Kidney glomerular epithelial cell (primary cell): Measurements from ENCODE around the gene NCOA6.

Experiments used
- DNase-seq: peaks from one replicate; lab custom pipeline; 2025; lab: John Stamatoyannopoulos, UW

The NCOA6 gene

DNA sequence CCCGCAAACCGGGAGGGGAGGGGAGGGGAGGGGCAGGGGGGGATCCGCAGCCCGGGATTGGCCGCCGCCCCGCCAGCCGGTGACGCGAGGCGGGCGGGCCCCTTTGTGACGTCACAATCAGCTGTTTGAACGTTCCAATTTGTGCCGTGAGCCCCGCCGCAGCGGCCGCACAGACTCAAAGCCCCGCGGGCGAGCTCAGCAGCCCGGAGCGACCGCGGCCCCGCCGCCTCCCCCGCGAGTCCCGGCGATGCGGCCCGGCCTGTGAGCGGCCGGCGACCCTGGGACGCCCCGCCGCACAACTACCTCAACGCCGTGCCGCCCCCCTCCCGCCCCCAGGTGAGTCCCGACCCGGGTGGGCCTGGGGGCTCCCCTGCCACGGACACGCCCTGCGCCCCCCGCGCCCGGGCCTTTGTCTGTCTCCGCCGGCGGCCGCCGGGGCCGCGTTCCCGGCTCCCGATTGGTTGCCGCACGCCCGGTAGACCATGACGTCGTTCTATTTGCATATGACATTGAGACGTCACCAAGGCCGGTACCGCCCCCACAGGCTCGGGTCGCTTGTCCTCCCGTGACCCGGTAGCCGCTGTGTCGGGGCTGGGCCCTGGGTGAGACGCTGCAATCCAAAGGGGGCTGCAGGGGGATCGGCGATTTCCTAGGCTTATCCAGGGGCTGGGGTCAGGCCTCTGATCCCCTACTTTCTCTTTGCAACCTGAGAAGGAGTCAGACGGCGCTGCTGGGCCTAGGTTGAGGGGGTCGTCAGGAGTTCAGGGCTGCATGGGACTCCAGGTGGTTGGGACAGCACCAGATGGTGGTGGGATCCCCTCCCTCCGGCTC lies 121.1 kb downstream of the NCOA6 start, which contains the start of gene TP53INP2:
TP53INP2 (plus strand) TSS at position 168 of the 831 bp plus-strand sequence. CDS start 4,396 bp downstream, outside the sequence.
- DNase-seq, result peak; percentile 59

DNA sequence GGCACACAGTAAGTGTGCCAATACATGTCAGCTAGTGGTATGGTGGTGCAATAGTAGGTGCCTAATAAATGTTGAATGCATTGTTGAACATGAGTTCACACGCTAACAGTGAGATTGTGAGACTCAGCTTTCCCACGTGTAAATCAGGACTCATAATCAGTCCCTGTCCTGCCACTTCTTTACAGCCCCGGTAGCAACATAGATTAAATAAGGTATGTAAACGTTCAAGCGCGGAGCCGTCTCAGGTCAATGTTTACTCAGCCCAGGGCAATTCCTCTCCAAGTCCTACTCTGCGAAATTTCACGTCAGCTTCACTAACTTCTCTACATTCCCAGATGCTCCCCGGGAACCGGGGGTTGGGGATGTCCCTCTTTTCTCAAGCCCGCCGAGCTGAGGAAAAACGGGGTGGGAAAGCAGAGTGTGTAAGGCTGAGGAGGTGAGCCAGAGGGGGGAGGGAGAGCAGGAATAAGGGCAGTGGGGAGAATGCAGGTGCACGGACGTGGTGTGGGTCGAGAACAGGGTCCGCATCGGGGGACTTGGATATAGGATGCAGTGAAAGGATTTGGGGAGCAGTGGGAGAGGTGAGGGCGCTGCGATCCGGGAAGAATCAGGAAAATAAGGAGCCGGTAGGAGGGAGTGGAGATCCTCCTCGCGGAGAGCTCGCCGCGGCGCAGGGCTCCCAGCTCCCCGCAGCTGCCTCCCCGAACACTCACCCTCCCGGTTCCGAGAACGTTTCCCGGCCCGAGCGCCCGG lies 121.9 kb downstream of the NCOA6 start:
- DNase-seq, result no peak

DNA sequence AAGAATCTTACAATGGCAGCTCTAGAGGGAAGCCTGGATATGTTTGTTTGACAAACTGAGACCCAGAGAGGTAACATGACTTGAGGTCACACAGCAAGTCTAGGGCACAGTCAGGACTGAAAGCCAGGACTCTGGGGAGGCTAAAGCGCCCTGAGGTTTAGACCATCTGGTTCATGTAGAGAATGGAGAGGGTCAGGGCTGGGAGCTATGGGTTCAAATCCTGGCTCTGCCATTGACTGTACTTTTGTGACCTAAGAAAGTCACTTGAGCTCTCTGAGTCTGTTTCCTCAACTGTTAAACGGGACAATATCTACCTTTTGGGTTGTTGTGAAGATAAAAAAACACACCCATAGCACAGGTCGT lies 122.4 kb downstream of the NCOA6 start:
- no peak for DNase-seq

DNA sequence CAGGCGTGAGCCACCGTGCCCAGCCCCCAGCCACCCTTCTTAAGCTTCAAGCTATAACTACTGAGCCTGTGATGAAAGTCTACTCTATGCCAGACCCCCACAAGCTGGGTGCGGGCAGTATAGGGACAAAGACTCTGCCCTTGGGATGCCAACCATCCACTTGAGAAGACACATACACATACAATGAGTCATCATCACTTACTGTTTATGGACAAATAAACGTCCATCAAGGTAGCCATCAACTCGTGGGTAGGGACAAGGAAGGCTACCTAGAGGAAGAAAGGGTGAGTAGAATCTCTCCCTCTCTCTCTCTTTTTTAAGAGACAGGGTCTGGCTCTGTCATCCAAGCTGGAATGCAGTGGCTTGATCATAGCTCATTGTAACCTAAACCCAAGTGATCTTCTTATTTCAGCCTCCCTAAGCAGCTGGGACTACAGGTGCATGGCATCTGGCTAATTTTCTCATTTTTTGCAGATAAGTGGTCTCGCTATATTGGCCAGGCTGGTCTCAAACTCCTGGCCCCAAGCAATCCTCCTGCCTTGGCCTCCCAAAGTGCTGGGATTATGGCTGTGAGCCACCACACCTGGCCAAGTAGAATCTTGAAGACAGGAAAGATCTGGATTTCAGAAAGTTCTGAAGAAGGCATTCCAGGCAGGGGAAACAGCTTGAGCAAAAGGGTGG lies 123.9 kb downstream of the NCOA6 start:
- no peak for DNase-seq

DNA sequence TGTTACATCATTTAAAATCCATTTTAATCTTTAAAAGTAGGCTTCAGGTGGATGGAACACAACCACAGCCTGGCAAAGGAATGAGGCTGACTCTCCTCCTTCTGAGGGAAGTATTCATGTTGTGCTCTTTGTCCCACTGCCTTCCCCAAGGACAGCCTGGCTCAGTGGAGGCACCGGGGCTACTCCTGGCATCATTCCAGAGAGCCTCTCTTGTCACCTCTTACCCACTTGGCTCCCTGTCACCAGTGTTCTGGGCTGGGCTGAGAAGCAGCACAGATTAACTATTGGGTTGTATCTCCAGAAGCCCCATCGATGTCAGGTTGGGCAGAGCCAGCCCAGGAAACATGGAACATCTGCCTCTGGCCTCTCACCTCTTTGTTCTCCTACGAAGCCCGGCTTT lies 132.0 kb downstream of the NCOA6 start:
- no peak for DNase-seq

DNA sequence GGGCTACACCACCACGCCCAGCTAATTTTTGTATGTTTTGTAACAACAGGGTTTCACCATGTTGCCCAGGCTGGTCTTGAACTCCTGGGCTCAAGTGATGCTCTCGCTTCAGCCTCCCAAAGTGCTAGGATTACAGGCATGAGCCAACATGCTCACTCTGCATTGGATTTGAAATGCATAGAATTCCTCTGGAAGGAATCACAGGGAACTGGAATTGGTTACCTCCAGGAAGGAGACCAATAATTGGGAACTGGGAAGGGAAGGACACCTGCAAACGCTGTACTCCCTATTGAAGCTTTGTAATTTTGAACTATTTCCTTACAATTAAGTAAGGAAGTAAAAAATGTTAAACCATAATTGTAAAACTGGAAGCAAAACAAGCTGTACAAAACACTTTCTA lies 133.6 kb downstream of the NCOA6 start:
- no peak for DNase-seq

DNA sequence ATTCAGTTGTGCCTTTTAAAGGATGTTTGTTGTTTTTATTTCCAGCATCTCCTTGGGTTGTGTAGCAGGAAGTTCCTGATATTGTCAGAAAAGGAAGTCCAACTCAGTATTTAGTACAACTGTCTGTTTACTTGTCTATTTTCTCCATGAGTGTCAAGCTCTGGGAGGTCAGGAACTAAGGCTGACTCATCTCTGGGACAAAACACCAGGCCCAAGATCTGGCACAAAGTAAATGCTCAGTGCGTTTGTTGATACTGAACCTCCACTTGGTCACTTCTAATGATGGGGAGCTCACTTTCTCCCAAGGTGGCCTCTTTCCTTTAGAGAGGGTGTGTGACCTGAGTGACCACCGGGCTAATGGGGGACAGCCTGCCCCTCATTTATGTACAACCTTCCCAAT lies 136.0 kb downstream of the NCOA6 start:
- no peak for DNase-seq

DNA sequence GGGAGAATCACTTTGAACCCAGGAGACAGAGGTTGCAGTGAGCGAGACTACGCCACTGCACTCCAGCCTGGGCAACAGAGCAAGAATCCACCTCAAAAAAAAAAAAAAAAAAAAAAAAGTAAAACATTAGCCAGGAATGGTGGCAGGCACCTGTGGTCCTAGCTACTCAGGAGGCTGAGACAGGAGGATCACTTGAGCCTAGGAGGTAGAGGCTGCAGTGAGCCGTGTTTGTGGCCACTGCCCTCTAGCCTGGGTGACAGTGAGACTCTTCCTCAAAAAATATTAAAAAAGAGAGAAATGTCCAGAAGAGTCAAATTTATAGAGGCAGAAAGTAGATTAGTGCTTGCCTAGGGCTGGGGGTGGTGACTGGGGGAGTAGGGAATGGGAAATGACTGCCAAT lies 141.8 kb downstream of the NCOA6 start:
- no peak for DNase-seq

DNA sequence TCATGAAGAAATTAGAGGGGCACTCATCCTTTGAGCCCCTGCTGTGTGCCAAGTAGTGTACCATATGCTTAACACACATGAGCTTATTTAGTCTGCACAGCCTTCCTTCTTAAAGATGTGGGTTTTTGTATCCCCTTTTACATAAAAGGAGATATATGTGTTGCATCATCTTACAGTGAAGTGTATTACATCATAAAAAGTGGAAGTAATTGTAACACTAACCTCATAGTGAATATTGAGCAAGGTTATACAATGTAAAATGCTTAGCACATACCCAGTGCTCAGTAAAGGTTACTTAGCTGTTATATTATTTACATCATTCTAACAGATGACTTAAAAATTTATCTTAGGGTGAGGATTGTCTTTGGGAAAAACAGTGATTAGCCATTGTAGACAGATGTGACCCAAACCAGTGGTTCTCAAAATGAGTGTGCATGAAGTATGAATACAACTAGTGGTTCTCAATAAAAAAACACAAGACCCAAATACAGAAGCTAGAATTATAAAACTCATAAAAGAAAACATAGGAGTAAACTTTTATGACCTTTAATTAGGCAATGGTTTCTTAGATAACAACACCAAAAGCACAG lies 144.8 kb downstream of the NCOA6 start:
- DNase-seq, result no peak

DNA sequence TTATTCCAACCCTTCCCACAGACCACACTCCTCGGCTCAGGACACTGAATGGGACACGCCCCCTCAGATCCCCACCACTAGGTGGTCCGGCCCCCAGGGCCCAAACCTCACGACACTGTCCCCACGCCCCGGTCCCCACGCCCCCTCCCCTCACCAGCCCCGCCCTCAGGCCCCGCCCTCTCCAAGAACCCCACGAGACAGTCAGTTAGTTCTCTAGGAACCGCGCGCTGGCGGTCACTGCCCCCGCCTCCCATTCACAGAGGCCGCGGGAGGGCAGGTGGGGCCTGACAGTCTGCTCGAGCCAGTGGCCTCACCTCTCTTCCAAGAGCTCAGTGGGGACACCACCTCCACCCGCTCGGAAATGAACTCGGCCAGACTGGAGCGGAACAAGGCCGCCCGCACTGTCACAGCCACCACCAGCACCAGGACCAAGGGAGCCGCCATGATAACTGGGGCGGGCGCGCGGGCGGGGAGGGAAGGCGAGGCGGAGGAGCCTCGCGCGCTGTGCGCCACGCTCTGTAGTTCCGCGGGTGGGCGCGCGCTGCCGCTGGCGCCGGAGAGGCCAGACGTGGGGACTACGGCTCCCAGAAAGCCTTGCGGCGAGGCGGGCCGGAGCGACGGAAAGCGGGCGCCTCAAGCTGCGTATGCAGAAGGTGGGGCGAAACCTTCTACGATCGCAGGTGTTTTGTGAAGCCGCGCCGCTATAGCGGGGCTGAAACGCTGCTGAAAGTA lies 148.6 kb downstream of the NCOA6 start, which contains the start of gene PIGU:
PIGU (minus strand) TSS at position 451 of the 732 bp plus-strand sequence; CDS start at position 444, 7 bp downstream.
- DNase-seq, result peak; percentile 93

DNA sequence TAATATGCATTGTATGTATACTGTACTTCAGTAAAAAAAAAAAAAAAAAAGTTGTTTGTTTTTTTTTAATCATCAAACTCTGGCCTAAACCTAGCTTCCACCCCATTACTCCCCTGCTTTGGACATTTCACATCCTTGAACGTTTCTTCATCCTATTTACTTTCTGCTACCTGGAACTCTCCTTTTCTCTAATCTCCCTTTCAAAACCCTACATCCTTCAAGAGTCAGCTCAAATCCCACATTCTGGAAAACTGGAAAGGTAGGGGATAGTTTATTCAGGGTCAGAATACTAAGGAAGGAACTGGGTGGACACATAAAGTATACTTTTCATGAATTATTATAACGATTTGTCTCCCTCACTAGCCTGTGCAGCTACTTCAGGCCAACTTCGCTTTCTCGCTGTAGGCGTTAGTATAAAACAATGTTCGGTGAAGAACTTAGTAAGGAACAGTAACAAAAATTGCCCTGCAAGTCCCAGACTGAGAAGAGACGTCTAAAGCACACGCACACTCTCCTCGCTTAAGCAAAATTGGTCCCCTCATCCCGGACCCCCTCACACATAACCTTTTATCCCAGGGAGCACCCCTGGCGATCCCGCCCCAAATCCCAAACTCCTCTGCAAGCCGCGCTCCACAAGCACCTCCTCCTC lies 149.3 kb downstream of the NCOA6 start:
- peak; percentile 53 for DNase-seq

DNA sequence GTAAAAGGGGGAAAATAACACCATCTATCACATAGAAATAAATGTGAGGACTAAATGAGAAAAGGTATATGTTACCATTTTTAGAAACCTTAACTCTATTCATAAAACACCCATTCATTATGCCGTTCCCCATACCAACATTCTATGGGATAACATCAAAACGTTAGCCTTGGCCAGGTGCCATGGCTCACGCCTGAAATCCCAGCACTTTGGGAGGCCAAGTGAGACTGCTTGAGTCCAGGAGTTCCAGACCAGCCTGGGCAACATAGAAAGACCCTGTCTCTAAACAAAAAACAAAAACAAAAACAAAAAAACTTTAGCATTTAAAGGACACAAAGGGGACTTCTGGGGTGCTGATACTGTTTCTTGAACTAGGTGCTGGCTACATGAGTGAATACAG lies 149.9 kb downstream of the NCOA6 start:
- no peak for DNase-seq

DNA sequence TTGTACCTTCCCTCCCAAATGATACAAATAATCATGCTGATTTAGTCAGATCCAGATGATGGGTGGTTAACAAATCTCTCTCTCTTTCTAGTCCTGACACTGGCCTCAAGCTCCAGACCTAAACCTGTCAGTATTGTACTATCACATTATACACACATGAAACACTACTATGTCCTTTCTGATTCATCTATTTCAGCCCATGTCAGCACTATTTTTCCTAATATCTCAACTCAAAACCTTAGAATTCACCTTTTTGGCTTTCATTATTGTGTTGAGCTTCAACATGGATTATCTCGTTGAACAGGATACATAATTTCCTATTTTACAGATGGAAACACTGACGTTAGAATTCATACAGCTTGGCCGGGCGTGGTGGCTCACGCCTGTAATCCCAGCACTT lies 152.0 kb downstream of the NCOA6 start:
- DNase-seq, result no peak

DNA sequence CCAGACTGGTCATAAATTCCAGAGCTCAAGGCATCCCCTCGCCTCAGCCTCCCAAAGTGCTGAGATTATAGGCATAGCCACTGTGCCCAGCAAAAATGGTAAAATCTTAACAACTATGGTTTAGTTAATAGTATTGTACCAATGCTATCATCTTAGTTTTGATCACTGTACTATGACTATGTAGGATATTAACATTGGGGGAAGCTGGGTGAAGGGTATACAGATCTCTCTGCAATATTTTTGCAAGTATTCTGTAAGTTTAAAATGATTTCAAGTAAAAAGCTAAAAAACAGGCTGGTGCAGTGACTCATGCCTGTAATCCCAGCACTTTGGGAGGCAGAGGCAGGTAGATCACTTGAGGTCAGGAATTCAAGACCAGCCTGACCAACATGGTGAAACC lies 156.4 kb downstream of the NCOA6 start:
- no peak for DNase-seq
